Measurements from ENCODE around the gene NELL1. TPM values are rescaled to one million over a fixed set of nuclear protein-coding genes. Genes with fewer than 3 reads are reported as not detected.

NELL1 gene
- total RNA-seq, 1 experiment from 2014 or later: 0.22 TPM

DNA sequence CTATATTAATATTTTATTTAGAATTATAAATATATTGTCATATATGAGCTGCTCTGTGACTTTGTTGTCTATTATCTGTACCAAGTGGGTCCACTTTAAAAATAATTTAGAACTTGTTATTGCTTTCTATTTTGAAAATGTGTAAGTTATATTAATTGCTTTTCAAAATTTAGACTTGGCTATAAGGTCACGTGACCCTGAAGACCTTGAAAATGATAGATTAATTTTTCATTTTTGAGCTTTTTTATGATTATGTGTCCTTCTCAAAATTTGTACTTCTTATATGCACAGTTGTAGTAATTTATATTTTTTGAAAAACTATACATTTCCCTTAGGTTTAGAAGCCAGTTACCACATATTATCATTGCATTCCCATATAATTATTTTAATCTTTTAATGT lies 826.5 kb downstream of the NELL1 start:
- Histone ChIP-seq H4K20me1 (ENCODE audit: control insufficient read depth, insufficient read depth, insufficient read length) (no peaks in the 10 kb centered on the region), H2BK120ac (ENCODE audit: low read depth, low read length, poor library complexity, severe bottlenecking) (no peak overlapping the region), H2AK5ac (ENCODE audit: insufficient read length, low read length) (no peak overlapping the region), H2BK20ac (ENCODE audit: low read depth, low read length, poor library complexity, severe bottlenecking) (no peak overlapping the region), H3K23ac (ENCODE audit: insufficient read length, low read depth, low read length) (no peak overlapping the region), H3T11ph (ENCODE audit: low read length) (no peak overlapping the region), H3K56ac (ENCODE audit: insufficient read length, low read depth, low read length) (no peak overlapping the region), H2AFZ (ENCODE audit: low read length) (no peak overlapping the region), H3K79me1 (ENCODE audit: insufficient read depth, low read depth, low read length, poor library complexity, severe bottlenecking) (no peaks in the 10 kb centered on the region), H3K9ac (ENCODE audit: extremely low read depth, insufficient read length, low read length) (no peak overlapping the region), H3K18ac (ENCODE audit: insufficient read length, low read depth, low read length) (no peak overlapping the region), H3K27ac (ENCODE audit: insufficient read length, low read depth, low read length) (no peak overlapping the region), H4K91ac (ENCODE audit: insufficient read length, low read depth, low read length) (no peak overlapping the region), H3K14ac (ENCODE audit: insufficient read depth, low read length) (no peak overlapping the region), H4K8ac (replicated peaks; ENCODE audit: insufficient read length, low read depth, low read length) (no peak overlapping the region), H3K4me1 (ENCODE audit: insufficient read depth, low read length) (no peaks in the 10 kb centered on the region), H3K79me2 (ENCODE audit: insufficient read depth, low read length) (no peaks in the 10 kb centered on the region), H3K9me3 (ENCODE audit: control insufficient read depth, low read depth, low read length) (no peaks in the 10 kb centered on the region), H3K4me2 (ENCODE audit: insufficient read depth, insufficient read length, low read length) (no peak overlapping the region), H3K27me3 (ENCODE audit: insufficient read depth, low read length) (no peaks in the 10 kb centered on the region), H2BK12ac (ENCODE audit: insufficient read length, low read depth, low read length) (no peak overlapping the region), H3K23me2 (ENCODE audit: insufficient read length, low read depth, low read length, poor library complexity, severe bottlenecking) (no peaks in the 10 kb centered on the region), H2BK15ac (ENCODE audit: low read depth, low read length) (no peak overlapping the region), H2BK5ac (ENCODE audit: insufficient read length, low read length) (no peak overlapping the region), H4K5ac (ENCODE audit: insufficient read length, low read depth, low read length) (no peak overlapping the region), H3K4ac (ENCODE audit: low read depth, low read length) (no peak overlapping the region)
- Mint-ChIP-seq H3K4me1 (no peaks in the 10 kb centered on the region), H3K9me3 (no peaks in the 10 kb centered on the region; a peak in 3 of 5 replicates), H3K27ac (no peak overlapping the region), H3K36me3 (ENCODE audit: insufficient read depth in 1 of 3, low read depth in 3 of 3) (no peaks in the 10 kb centered on the region), H3K4me3 (no peak overlapping the region), H3K27me3 (ENCODE audit: low read depth) (no peaks in the 10 kb centered on the region)
- no peak for DNase-seq
- WGBS (ENCODE audit: extremely low coverage, insufficient read length, low lambda C conversion rate): no CpG with 5 or more reads among the region's 1 CpG
- TF ChIP-seq, protein P1, sequence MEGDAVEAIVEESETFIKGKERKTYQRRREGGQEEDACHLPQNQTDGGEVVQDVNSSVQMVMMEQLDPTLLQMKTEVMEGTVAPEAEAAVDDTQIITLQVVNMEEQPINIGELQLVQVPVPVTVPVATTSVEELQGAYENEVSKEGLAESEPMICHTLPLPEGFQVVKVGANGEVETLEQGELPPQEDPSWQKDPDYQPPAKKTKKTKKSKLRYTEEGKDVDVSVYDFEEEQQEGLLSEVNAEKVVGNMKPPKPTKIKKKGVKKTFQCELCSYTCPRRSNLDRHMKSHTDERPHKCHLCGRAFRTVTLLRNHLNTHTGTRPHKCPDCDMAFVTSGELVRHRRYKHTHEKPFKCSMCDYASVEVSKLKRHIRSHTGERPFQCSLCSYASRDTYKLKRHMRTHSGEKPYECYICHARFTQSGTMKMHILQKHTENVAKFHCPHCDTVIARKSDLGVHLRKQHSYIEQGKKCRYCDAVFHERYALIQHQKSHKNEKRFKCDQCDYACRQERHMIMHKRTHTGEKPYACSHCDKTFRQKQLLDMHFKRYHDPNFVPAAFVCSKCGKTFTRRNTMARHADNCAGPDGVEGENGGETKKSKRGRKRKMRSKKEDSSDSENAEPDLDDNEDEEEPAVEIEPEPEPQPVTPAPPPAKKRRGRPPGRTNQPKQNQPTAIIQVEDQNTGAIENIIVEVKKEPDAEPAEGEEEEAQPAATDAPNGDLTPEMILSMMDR (conservative IDR thresholded peaks at IDR 0.05): no peak

All from H9 (cell line).